Activated CD4-positive, alpha-beta T cell treated with anti-CD3 and anti-CD28 coated beads for 36 hours (primary cell): ENCODE measurements around the gene DIPK2A. TPM values are rescaled to one million over a fixed set of nuclear protein-coding genes. Genes with fewer than 3 reads are reported as not detected.

Experiments used
- ATAC-seq: fragments of 200-7000 bp; cut with Tn5 transposase; one replicate; pipeline ENCODE4 v1.10.0; 2021; ENCODE audit warnings: mild to moderate bottlenecking, moderate library complexity
- CTCF ChIA-PET: fragments of 350-600 bp; sonication (Branson Sonifier 250); formaldehyde crosslinking; loops from one replicate; lab custom pipeline; 2021; ENCODE audit warnings: antibody characterized with exemption; lab: Charles Lee
- POLR2A ChIA-PET: fragments of 350-600 bp; sonication (Branson Sonifier 250); formaldehyde crosslinking; loops from one replicate; lab custom pipeline; 2021; ENCODE audit warnings: antibody characterized with exemption, inconsistent platforms; lab: Charles Lee
- DNase-seq: peaks from one replicate; pipeline ENCODE4 v3.0.0-alpha.2; 2020
- H3K27ac Mint-ChIP-seq: one replicate; pipeline ENCODE4 v1.8.0; 2021; ENCODE audit warnings: mixed read lengths
- H3K27me3 Mint-ChIP-seq: one replicate; pipeline ENCODE4 v1.8.0; 2021; ENCODE audit warnings: mixed read lengths
- H3K36me3 Mint-ChIP-seq: one replicate; pipeline ENCODE4 v1.8.0; 2021; ENCODE audit warnings: low read depth, mixed read lengths
- H3K4me1 Mint-ChIP-seq: one replicate; pipeline ENCODE4 v1.8.0; 2021; ENCODE audit warnings: mixed read lengths
- H3K4me3 Mint-ChIP-seq: one replicate; pipeline ENCODE4 v1.8.0; 2021; ENCODE audit warnings: mild to moderate bottlenecking, moderate library complexity, mixed read lengths
- H3K9me3 Mint-ChIP-seq: one replicate; pipeline ENCODE4 v1.8.0; 2021; ENCODE audit warnings: low read depth, mixed read lengths
- intact Hi-C, 2 experiments: fragments of 100-400 bp; cut with DNase I in 1 of 2; cut with micrococcal nuclease in 1 of 2; formaldehyde crosslinking; loops; one replicate each; pipeline versions ENCODE4 v1.14.2 to v1.15.1; 2022 to 2024; cut with DNase I, micrococcal nuclease
- total RNA-seq, 2 experiments: library from RNA; stranded (reverse); gene quantifications; one replicate each; pipeline ENCODE4 v1.2.3, GENCODE V29; 2021

DIPK2A gene
- total RNA-seq, 2 experiments from 2014 or later = 15.5 to 17.1 TPM

GRCh38 chr3:144003051-144003450, 31.4 kb downstream of the DIPK2A start:
- ChIA-PET POLR2A (no interaction called here), CTCF (no interaction called here)
- DNase-seq (no peak), ATAC-seq (no peak)
- Mint-ChIP-seq H3K4me1 (no peaks in the 10 kb centered on the region), H3K36me3 (no peaks in the 10 kb centered on the region), H3K27ac (no peak overlapping the region), H3K9me3 (no peaks in the 10 kb centered on the region), H3K27me3 (no peaks in the 10 kb centered on the region), H3K4me3 (no peak overlapping the region)
- intact Hi-C loops = no loop called here

DNA sequence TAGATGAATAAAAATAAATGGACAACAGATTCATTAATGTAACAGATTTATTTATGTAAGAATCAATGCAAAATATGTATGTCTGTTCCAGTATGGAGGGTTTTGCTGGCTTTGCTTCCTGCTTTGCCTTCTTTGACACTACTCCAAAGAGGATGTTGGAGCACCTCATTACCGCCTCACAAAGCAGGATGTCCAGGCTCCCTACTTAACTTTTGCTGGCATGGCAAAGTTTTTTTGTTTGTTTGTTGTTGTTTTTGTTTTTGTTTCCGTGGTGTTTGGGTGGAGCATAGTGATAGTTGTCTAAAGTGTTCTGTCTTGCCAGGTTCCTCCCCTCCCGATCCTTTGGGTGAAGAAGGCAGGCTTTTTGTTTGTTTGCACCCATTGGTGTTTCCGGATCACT, 38.7 kb downstream of the DIPK2A start:
- Mint-ChIP-seq H3K9me3 (no peaks in the 10 kb centered on the region), H3K4me1 (no peaks in the 10 kb centered on the region), H3K4me3 (no peak overlapping the region), H3K36me3 (no peaks in the 10 kb centered on the region), H3K27me3 (peaks cover 2% of the 10 kb centered on the region), H3K27ac (no peak overlapping the region)
- ATAC-seq = no peak
- DNase-seq = no peak
- POLR2A ChIA-PET = no interaction called here
- intact Hi-C loops = no loop called here
- CTCF ChIA-PET = no interaction called here

GRCh38 chr3:144011251-144011799, 39.7 kb downstream of the DIPK2A start:
- H3K4me3 Mint-ChIP-seq = no peak overlapping the region
- H3K27me3 Mint-ChIP-seq = peaks cover 2% of the 10 kb centered on the region
- DNase-seq (no peak), ATAC-seq (no peak)
- CTCF ChIA-PET = no interaction called here
- no peaks in the 10 kb centered on the region for H3K9me3 Mint-ChIP-seq
- no peaks in the 10 kb centered on the region for H3K4me1 Mint-ChIP-seq
- H3K27ac Mint-ChIP-seq = no peak overlapping the region
- intact Hi-C loops = no loop called here
- H3K36me3 Mint-ChIP-seq = no peaks in the 10 kb centered on the region
- POLR2A ChIA-PET = no interaction called here

- intact Hi-C loops = no loop called here
- ATAC-seq (no peak), DNase-seq (no peak)
- Mint-ChIP-seq H3K27ac (no peak overlapping the region), H3K36me3 (no peaks in the 10 kb centered on the region), H3K4me1 (no peaks in the 10 kb centered on the region), H3K4me3 (no peak overlapping the region), H3K27me3 (peaks cover 8% of the 10 kb centered on the region), H3K9me3 (no peaks in the 10 kb centered on the region)
- ChIA-PET CTCF (interaction anchor here (0.6 to 1.0 kb wide), 2 partner anchors 10 to 31 kb away, joined by 3 to 5 read pairs; no protein-coding TSS in a partner anchor), POLR2A (no interaction called here)
Observed at GRCh38 chr3:144015133-144015532, 43.5 kb downstream of the DIPK2A start.

GRCh38 chr3:144018776-144019175, 47.2 kb downstream of the DIPK2A start:
- no peaks in the 10 kb centered on the region for H3K36me3 Mint-ChIP-seq
- ATAC-seq (no peak), DNase-seq (no peak)
- H3K4me3 Mint-ChIP-seq = no peak overlapping the region
- H3K27ac Mint-ChIP-seq = no peak overlapping the region
- H3K4me1 Mint-ChIP-seq = no peaks in the 10 kb centered on the region
- intact Hi-C loops = no loop called here
- peaks cover 13% of the 10 kb centered on the region for H3K27me3 Mint-ChIP-seq
- CTCF ChIA-PET = no interaction called here
- peaks cover 1% of the 10 kb centered on the region for H3K9me3 Mint-ChIP-seq
- POLR2A ChIA-PET = no interaction called here

Other genes with a start within 250 kb of the DIPK2A start
- 1 to 10 TPM; 1.4 to 1.6 TPM for gene SLC9A9, start 123.4 kb upstream of the DIPK2A start, total RNA-seq